Glutamatergic neuron (in vitro differentiated cells): ENCODE measurements around the gene SCN5A. TPM values are rescaled to one million over a fixed set of nuclear protein-coding genes. Genes with fewer than 3 reads are reported as not detected.

Experiments used
- DNase-seq: peaks from one replicate; pipeline ENCODE4 v3.0.0; 2022
- H3K27ac Mint-ChIP-seq: one replicate; pipeline ENCODE4 v1.8.0; 2020; ENCODE audit warnings: mild to moderate bottlenecking, mixed read lengths, inconsistent platforms; ENCODE audit not compliant: unreplicated experiment
- H3K27me3 Mint-ChIP-seq: one replicate; pipeline ENCODE4 v1.8.0; 2020; ENCODE audit warnings: mild to moderate bottlenecking, moderate library complexity, mixed read lengths, inconsistent platforms; ENCODE audit not compliant: unreplicated experiment
- H3K36me3 Mint-ChIP-seq: one replicate; pipeline ENCODE4 v1.8.0; 2020; ENCODE audit warnings: mild to moderate bottlenecking, mixed read lengths, inconsistent platforms; ENCODE audit not compliant: unreplicated experiment
- H3K4me1 Mint-ChIP-seq: one replicate; pipeline ENCODE4 v1.8.0; 2020; ENCODE audit warnings: mild to moderate bottlenecking, low read depth, mixed read lengths, inconsistent platforms; ENCODE audit not compliant: unreplicated experiment
- H3K4me3 Mint-ChIP-seq: one replicate; pipeline ENCODE4 v1.8.0; 2020; ENCODE audit warnings: mild to moderate bottlenecking, mixed read lengths, inconsistent platforms; ENCODE audit not compliant: unreplicated experiment
- H3K9me3 Mint-ChIP-seq: one replicate; pipeline ENCODE4 v1.8.0; 2020; ENCODE audit warnings: mild to moderate bottlenecking, moderate library complexity, mixed read lengths, inconsistent platforms; ENCODE audit not compliant: unreplicated experiment
- total RNA-seq: library from RNA; stranded (reverse); fragmentation: NEBNext Ultra II Directional; extraction: Animal tissue kit (Norgen Biotek cat#: 25700); gene quantifications from one replicate; pipeline ENCODE4 v1.2.1, GENCODE V29; 2021; ENCODE audit not compliant: unreplicated experiment
- TF ChIP-seq, protein P1 (sequence below): fragments of 200-600 bp; sonication (generic); IDR thresholded peaks from one replicate; pipeline ENCODE4 v1.5.0; 2021; ENCODE audit not compliant: partially characterized antibody, unreplicated experiment

Gene SCN5A
- total RNA-seq, 1 donor from 2014 or later = 4.8 TPM

DNA sequence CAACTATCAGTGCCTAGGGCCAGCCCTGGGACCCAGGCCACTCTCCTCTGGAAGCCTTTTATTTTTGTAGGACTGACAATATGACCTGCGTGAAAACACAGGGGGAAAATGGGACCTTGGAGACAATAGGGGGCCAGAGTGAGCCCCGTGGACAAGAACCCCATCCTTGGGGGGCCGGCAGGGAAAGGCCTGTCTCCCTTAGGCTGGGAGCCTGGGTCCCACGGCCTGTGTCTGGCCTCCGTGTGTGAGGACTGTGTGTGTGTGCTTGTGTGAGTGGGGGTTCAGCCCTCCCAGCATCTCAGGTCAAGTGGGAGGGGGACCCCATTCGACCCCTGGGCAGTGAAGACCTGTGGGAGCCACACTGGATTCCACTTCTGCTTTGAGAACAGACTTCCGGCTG, 100.0 kb downstream of the SCN5A start:
- H3K27ac Mint-ChIP-seq = no peak overlapping the region
- peaks cover 4% of the 10 kb centered on the region for H3K27me3 Mint-ChIP-seq

DNA sequence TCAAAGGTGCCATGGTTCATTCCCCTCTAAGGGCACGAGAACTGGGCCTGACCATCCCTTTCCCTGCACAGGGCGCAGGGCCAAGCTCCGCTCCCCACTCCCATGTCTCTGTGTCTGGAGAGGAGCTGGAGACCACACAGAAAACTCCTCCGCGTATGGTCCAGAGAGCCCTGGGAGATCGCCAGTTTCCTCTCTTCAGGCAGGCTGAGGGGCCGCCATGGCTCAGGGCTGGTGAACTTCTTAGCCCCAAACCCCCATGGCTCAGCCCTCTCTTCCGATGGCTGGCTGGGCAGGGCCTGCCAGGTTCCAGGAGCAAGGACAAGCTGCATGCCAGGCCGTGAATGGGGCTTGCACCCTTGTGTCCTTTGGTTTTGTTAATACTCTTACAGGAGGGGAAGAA, 100.4 kb downstream of the SCN5A start:
- no peaks in the 10 kb centered on the region for H3K4me1 Mint-ChIP-seq
- H3K36me3 Mint-ChIP-seq = peaks cover 4% of the 10 kb centered on the region
- TF ChIP-seq, protein P1, sequence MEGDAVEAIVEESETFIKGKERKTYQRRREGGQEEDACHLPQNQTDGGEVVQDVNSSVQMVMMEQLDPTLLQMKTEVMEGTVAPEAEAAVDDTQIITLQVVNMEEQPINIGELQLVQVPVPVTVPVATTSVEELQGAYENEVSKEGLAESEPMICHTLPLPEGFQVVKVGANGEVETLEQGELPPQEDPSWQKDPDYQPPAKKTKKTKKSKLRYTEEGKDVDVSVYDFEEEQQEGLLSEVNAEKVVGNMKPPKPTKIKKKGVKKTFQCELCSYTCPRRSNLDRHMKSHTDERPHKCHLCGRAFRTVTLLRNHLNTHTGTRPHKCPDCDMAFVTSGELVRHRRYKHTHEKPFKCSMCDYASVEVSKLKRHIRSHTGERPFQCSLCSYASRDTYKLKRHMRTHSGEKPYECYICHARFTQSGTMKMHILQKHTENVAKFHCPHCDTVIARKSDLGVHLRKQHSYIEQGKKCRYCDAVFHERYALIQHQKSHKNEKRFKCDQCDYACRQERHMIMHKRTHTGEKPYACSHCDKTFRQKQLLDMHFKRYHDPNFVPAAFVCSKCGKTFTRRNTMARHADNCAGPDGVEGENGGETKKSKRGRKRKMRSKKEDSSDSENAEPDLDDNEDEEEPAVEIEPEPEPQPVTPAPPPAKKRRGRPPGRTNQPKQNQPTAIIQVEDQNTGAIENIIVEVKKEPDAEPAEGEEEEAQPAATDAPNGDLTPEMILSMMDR = no peak
- no peak overlapping the region for H3K4me3 Mint-ChIP-seq
- no peak overlapping the region for H3K27ac Mint-ChIP-seq
- peaks cover 4% of the 10 kb centered on the region for H3K27me3 Mint-ChIP-seq
- DNase-seq = no peak
- peaks cover 3% of the 10 kb centered on the region for H3K9me3 Mint-ChIP-seq

More for the DNA sequence above, 100.0 kb downstream of the SCN5A start:
- Mint-ChIP-seq H3K9me3 (peaks cover 3% of the 10 kb centered on the region), H3K4me3 (no peak overlapping the region), H3K36me3 (peaks cover 4% of the 10 kb centered on the region), H3K4me1 (no peaks in the 10 kb centered on the region)
- DNase-seq = no peak
- TF ChIP-seq, protein P1 = no peak

DNA sequence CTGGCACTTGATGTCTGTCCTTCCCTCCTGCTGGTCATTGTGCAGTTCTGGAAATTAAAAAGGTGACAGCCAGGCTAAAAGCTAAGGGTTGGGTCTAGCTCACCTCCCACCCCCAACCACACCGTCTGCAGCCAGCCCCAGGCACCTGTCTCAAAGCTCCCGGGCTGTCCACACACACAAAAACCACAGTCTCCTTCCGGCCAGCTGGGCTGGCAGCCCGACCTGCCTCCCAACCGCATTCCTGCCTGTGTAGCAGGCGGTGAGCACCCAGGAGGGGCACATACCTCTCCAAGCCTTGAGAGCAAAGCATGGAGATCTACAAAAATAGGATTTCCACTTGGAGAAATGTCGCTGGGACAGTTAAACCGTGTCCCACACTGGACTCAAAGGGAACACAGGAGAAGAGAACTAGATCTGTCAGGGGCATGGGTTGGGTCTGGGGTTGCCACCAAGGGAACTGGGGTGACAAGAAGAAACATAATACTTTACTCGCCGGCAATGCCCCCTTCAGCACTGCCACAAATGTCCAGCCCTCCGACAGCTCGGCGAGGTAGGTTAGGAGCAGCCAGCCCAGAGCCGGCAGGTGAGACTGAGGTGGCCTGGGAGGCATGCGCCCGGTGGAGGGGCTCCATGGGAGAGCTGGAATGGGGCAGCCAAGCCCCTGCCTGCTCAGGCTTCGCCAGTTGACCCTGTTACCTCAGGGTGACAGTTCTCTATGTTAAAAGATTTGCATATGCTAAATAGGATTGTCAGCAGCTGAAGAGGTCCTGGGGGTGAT, 101.1 kb downstream of the SCN5A start:
- Mint-ChIP-seq H3K36me3 (peaks cover 4% of the 10 kb centered on the region), H3K27ac (no peak overlapping the region)
- DNase-seq = no peak

DNA sequence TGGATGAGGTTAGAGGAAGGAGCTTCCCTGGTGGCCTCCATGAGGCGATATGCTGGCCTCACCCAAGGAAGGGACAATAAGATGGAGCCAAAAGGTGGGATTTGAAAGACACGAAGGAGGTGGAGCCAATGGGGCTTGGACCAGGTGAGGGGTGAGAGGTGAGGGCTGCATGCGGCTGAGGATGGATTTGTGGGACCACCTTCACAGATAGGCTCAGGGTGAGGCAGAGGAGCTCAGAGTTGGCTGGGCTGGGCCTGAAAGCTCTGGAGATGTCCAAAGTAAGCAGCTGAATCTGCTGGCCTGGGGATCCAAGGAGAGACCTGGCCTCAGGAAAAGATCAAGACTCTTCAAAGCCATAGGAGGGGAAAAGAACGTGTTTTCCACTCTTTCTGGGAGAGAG, 103.5 kb downstream of the SCN5A start:
- Mint-ChIP-seq H3K27me3 (peaks cover 2% of the 10 kb centered on the region), H3K36me3 (no peaks in the 10 kb centered on the region), H3K4me3 (no peak overlapping the region), H3K4me1 (peaks cover 8% of the 10 kb centered on the region), H3K27ac (no peak overlapping the region), H3K9me3 (peaks cover under 1% of the 10 kb centered on the region)
- TF ChIP-seq, protein P1 = no peak
- no peak for DNase-seq

More for the DNA sequence above, 101.1 kb downstream of the SCN5A start:
- H3K27me3 Mint-ChIP-seq = peaks cover 4% of the 10 kb centered on the region
- no peak overlapping the region for H3K4me3 Mint-ChIP-seq
- TF ChIP-seq, protein P1 = no peak
- peaks cover 3% of the 10 kb centered on the region for H3K9me3 Mint-ChIP-seq
- no peaks in the 10 kb centered on the region for H3K4me1 Mint-ChIP-seq

DNA sequence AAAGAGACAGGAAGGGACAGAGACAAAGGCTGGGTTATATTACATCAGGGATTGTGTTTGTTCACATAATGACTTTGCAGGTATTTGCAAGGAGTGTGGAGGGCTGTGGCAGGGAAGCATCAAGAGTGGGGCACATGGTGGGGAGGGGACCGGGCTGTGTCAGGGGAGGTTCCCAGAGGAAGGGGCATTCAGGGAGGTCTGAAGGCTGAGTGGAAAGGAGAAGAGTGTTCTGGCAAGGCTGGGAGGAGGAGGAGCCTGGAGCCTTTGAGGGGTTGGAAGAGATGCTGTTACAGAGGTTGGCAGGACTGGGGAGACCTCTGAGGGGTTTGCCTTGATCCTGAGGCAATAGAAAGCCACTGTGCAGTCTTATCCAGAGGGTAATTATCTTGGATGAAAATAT, 103.9 kb downstream of the SCN5A start:
- no peaks in the 10 kb centered on the region for H3K36me3 Mint-ChIP-seq
- H3K27ac Mint-ChIP-seq = no peak overlapping the region
- no peak overlapping the region for H3K4me3 Mint-ChIP-seq
- peaks cover 8% of the 10 kb centered on the region for H3K4me1 Mint-ChIP-seq
- TF ChIP-seq, protein P1 = no peak
- H3K9me3 Mint-ChIP-seq = no peaks in the 10 kb centered on the region
- DNase-seq = no peak
- H3K27me3 Mint-ChIP-seq = no peaks in the 10 kb centered on the region
